GM18867 (cell line): ENCODE data around the gene LRRC3B.

Source experiments
- ATAC-seq: cut with Tn5 transposase; IDR thresholded peaks from one replicate; pipeline ENCODE4 v1.9.1; 2021; ENCODE audit warnings: mild to moderate bottlenecking, moderate library complexity; ENCODE audit not compliant: unreplicated experiment

Gene LRRC3B

DNA sequence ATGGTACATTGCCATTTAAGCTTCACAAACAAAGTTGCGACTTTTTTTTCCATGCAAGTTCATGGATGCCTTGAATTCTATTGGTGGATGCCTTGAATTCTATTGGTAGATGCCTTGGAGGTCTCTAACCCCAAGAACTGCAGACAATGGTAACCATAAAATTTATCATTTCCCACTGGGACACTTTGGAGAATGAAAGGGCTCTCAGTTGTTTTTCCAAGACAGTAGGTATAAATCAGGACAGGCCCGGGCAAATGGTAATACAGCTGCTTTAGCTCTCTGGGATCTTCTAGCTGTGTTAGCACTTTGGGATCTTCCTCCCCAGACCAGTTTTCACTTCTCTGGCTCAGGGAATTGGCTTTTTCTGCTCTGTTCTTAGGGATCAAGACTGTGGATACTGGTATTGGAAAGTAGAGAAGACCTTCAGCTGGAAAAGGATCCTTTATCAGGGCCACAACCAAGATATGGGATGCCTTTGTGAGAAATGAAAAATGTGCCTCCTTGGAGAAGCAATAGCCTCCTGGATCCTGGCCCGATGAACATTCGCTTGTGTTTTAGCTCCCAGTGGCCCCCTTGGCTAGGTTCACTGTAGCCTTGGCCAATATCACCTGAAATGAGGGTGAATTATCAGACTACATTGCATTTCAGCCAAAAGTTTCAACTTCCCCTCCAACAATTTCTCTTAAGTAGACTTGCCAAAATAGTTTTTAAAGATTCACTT lies 8.3 kb downstream of the LRRC3B start:
- ATAC-seq, result no peak

DNA sequence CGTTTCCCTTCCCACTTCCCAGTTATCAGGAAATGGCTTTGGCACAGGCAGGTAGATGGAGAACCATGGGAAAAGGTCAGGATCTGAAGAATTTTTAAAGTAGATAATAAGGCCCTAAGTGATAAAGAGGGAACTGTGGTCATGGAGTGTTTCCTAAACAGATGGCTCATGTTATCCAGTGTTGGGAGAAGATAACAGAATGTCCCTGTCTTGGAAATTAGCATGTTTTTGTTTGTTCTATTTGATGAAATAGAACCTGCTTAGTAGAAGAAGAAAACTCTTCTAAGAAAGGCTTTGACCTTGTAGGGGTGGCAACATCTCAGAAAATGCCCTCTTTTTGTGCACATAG lies 8.8 kb downstream of the LRRC3B start:
- ATAC-seq, result no peak

GRCh38 chr3:26634601-26635000 lies 12.0 kb downstream of the LRRC3B start:
- ATAC-seq, result no peak

DNA sequence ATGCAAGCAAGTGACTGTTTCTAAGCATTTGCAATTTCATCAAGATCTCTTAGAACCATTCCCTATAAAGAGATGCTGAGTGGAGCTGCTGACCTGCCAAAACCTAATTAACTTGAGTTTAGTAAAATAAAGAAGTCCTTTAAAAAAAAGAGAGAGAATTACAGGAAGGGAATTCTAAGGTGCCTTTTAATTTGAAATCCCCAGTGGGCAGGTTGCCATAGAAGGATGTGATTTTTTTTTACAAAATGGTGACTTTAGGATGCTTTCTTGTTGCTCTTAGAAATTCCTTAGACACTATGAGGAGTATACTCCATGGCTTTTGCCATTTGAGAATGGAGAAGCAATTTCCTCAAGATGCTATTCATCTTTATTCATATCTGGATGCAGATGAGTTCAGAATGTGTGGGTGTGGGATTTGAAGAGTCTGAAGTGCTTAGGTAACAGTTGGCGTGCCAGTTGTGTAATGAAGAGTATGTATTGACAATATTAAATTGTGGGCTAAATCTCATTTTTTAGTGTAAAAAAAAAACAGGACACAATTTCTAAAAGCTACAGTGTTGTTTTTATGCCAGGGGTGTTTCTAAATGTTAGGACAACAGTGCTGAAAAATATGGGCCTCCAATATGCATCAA lies 13.6 kb downstream of the LRRC3B start:
- ATAC-seq, result no peak

- ATAC-seq, result no peak
Measured at GRCh38 chr3:26637698-26638097, 15.1 kb downstream of the LRRC3B start.

DNA sequence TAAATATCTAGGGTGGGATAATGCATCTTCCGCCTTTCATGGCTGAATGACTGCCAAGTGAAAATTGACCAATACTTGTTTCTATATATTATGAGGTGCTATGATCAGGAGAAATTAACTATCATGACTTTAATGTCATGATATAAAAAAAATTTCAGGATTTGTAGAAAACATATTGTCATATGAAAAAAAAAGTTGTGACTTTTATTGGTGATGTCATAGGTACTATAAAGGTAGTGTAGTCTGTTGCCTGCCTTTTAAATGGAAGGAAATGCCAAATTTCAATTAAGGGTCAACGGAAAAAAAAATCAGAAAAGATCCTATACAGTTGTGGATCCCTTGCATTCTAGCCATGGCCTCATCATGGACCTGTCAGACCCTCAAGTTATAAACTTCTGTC lies 15.5 kb downstream of the LRRC3B start:
- no peak for ATAC-seq

DNA sequence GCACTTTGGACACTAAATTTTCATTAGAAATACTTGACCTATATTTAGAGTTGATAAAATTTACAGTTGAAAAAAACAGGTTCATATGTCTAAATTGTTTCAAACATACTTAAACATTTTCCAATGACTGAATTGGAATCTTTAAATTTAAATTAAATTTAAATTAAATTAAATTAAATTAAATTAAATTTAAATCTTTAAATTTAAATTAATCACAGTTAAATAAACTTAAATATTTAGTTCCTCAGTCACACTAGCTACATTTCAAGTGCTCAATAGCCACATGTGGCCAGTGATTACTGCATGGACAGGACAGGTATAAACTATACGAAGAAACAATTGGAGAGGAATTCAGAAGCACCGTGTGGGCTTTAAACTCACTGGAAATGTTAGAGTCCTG lies 16.8 kb downstream of the LRRC3B start:
- ATAC-seq, result no peak

- no peak for ATAC-seq
Measured at GRCh38 chr3:26647078-26647477, 24.5 kb downstream of the LRRC3B start.

- no peak for ATAC-seq
Measured at GRCh38 chr3:26648461-26648860, 25.9 kb downstream of the LRRC3B start.

DNA sequence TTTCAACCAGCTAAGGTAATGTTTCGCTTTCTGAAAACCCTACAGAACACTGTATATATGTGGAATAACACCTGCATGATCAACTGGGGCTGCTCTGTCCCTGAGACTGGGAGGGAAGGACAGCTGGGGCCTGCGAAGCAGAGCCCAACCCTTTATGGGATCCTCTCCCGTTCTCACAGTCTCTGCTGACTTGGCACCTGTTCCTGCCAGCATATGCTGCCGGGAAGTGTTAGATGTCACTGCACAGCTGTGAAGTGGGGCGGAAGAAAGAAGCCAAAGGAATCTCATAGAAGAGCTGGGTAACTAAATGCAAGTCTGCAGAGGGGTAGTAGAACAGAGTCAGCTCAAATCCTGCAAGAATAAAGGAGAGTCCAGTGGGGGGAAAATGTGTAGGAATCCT lies 29.6 kb downstream of the LRRC3B start:
- no peak for ATAC-seq

DNA sequence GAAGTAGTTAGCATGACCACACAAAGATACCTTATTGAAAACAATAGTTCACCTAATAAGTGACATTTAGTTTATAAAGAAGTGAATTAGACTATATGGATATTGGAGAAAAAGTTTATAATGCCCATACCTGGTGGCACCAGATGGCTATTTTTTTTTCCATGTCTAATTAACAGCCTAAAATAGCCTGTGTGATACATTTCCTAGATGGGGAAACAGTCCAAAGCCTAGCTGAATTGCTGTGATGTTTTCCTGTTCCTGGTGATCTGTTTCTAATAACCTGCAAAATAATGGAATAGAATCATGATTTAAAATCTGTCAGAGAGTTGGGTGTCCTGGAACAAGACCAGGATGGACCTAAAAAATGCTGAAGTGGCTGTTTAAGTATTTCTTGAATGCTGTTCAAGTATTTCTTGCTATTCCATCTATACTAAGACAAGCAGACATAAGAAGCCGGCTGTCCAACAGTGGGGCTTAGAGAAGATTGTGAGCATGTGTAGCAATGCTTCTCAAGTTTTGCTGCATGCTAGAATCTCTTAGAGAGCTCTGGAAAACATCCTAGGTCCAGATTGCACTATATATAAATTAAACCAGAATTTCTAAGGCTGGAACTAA lies 31.3 kb downstream of the LRRC3B start:
- ATAC-seq, result no peak

- ATAC-seq, result no peak
Measured at GRCh38 chr3:26655231-26655630, 32.7 kb downstream of the LRRC3B start.

GRCh38 chr3:26657348-26657976 lies 34.9 kb downstream of the LRRC3B start:
- ATAC-seq, result no peak

- ATAC-seq, result no peak
Measured at GRCh38 chr3:26668171-26668570, 45.6 kb downstream of the LRRC3B start.

DNA sequence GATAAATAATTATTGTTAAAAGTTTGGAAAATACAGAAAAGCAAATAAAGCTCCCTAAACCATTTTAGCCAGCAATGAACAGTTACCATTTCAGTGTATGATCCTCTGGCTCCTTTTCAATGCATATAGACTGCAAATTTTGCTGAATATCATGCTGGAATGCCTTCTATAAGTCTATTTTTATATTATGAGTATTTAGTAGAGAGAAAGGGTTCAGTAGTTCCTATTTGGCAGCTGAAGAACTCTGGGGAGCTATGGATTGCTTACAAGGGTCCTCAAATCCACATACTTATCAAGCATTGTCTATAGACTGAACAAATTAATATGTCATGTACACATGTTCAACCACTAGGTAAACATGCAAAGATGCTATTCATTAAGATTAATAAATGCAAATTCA lies 46.1 kb downstream of the LRRC3B start:
- no peak for ATAC-seq

DNA sequence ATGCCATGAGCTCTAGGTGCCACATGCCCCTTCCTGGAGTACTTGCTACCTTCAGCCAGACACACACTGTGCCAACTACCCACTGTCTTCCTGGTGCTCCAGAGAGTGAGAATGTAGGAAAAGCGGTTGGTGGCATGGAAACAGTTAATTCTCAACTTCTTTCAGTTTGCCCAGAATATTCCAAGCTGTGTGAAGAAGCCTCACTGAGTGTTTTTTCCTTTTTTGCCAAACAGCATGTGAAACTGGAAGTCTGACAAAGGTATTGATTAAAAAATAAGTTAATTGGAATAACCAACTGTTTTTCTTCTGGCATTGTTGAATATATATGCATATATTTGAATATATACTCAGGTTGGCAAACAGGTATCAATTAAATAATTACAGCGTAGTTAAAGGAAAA lies 52.8 kb downstream of the LRRC3B start:
- ATAC-seq, result no peak

DNA sequence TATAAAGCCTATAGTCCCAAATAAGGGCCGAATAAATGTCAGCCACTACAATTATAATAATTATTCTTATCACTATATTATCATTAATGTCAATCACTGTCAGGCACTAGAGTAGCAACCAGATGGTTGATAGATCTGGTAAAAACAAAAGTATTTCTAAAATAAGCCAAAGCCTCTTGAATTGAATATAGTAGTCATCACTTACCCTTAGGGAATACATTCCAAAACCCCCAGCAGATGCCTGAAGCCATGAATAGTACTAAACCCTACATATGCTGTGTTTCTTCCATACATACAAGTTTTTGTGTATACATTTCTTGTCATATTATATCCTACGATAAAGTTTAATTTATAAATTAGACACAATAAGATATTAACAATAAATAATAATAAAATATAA lies 59.1 kb downstream of the LRRC3B start:
- no peak for ATAC-seq

- no peak for ATAC-seq
Measured at GRCh38 chr3:26682406-26682805, 59.8 kb downstream of the LRRC3B start.

DNA sequence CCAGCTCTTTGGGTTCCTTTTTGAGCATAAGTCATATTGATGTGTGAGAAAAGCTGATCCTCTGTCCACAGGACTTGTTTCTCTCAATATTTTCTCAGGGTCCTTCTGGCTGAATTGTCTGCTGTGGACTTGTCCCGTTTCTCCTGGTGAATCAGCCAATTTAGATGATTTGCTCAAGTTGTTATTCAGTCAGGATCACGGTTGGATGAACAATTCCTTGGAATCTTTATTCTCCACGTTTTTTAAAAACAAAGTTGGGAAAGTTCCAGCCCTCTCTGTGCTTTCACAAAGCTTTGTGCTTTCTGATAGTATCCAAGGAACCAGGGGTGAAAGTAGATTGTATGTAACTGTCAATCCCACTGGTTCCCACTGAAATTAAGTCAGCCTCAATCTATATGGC lies 61.3 kb downstream of the LRRC3B start:
- no peak for ATAC-seq

GRCh38 chr3:26687466-26687865 lies 64.9 kb downstream of the LRRC3B start:
- ATAC-seq, result no peak

- no peak for ATAC-seq
Measured at GRCh38 chr3:26699553-26699952, 77.0 kb downstream of the LRRC3B start.

- ATAC-seq, result peak; percentile 45
Measured at GRCh38 chr3:26703519-26703918, 80.9 kb downstream of the LRRC3B start.
